Activated CD4-positive, alpha-beta T cell treated with anti-CD3 and anti-CD28 coated beads, Interleukin-2, amount 50 U/mL, for 16 hours (primary cell): ENCODE results near the gene CRKL.

ENCODE experiments used
- DNase-seq: peaks from one replicate; pipeline ENCODE4 v3.0.0-alpha.2; 2020

The CRKL gene

GRCh38 chr22:20985720-20986119 is 68.5 kb downstream of the CRKL start:
- DNase-seq: no peak

DNA sequence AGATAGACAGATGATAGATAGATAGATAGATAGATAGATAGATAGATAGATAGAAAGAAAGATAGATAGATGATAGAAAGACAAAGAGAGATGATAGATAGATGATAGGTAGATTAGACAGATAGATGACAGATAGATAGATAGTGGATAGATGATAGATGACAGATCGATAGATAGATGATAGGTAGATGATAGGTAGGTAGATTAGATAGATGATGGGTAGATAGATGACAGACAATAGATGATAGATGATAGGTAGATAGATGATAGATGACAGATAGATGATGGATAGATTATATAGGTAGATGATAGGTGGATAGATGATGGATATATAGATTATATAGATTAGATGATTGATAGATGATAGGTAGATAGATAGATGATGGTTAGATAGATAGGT is 69.2 kb downstream of the CRKL start:
- DNase-seq: no peak

GRCh38 chr22:20987375-20987774 is 70.2 kb downstream of the CRKL start:
- no peak for DNase-seq

GRCh38 chr22:20988573-20989322 is 71.5 kb downstream of the CRKL start:
- no peak for DNase-seq

DNA sequence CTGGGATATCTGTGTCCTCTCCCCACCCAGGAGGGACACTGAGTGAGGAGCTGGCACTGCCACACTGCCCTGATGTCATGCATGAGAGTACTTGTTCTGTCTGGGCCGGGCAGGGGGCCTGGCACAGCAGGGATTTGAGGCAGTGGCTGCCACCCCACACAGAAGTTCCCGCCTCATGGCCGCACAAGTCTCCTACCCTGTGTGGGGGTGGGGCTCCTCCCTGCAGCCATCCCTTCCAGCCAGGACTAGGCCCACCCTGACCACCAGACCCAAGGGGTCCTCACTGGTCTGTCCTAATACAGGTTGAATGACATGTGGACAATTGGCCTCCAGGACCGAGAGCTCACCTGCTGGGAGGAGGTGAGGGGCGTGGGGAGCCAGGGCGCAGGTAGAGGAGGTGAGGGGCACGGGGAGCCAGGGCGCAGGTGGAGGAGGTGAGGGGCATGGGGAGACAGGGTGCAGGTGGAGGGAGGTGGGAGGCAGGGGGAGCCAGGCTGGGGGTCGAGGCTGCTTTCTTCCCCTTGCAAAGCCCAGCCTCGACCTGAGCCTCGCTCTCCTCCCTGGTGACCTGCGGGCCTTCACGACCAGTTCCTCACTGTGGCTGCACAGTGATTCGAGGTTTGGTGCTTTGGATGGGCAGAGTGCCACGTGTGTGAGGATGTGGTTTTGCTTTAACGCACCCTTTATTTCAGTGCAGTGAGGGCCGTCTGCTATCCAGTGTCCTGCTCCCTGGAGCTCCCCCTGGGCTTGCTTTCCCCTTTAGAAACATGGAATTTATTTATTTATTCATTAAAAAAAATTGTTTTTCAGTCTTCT is 72.3 kb downstream of the CRKL start:
- no peak for DNase-seq

DNA sequence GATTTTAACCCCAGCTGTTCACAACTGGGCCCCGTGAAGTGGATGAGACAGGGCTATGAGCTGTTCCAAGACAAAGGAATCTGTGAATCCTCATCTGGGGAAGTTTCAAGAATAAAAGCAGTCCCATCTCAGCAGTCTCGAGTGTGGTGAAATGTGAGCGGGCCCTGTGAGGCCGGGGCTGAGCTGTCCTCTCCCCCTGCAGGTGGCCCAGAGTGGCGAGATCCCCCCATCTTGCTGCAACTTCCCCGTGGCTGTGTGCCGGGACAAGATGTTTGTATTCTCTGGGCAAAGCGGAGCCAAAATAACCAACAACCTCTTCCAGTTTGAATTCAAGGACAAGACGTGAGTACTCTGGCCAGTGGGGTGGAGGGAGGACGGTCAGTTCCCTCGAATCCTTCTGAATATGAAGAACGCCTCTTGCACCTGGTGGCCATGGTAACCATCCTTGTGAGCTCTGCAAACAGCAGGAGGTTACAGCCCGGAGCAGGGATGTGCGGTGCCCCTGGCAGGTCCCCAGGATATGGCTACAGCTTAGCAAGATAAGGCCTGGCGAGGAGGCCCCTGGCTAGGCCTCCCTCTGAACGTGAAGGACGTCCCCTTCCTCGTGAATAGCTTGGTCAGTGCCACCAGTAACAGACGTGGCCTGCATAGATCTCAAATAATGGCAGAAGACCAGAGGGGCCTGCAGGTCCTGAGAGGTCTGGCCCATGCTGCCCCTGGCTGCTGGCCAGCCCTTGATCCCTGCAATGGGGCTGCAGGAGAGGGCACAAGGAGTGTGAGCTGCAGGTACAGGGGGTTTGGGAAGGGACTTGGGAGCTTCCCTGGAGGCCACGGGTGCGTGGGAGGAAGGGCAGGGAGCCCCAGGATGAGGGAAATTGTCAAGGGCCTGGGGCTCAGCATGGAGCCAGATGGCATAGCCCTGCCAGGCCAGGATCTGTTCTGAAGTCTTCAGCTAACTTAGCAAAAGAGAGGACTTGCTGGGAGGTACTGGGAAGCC is 73.3 kb downstream of the CRKL start:
- DNase-seq: no peak

DNA sequence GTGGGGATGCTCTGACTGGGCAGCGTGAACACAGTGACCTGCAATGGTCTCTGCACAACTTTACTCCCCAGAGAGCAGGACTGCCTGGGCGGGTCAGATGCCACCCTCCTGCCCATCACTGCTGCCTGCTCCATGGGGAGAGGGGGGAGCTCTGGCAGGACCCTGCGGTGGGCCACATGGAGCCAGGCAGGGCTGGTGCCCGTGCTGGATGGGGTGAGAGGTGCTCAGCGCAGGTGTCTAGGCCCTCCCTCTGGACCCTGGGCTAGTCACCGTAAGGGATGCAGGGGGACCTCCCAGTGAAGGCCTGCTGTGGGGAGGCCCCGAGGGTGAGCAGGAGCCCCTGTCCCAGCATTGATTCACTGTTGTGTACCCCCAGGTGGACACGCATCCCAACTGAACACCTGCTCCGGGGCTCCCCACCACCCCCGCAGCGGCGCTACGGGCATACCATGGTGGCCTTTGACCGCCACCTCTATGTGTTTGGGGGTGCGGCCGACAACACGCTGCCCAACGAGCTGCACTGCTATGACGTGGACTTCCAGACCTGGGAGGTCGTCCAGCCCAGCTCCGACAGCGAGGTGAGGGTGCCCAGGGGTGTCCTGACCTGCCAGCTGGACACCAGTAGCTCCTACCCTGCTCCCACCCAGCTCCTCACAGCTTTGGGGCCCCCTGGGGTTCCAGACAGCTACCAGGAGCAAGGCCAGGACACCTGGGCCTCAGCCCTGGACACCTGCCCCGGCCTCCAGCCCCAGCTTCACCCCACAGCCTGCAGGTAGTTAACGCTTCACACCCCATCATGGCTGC is 74.2 kb downstream of the CRKL start:
- DNase-seq: no peak

- no peak for DNase-seq
Observed at GRCh38 chr22:20992056-20992442, 74.8 kb downstream of the CRKL start.

DNA sequence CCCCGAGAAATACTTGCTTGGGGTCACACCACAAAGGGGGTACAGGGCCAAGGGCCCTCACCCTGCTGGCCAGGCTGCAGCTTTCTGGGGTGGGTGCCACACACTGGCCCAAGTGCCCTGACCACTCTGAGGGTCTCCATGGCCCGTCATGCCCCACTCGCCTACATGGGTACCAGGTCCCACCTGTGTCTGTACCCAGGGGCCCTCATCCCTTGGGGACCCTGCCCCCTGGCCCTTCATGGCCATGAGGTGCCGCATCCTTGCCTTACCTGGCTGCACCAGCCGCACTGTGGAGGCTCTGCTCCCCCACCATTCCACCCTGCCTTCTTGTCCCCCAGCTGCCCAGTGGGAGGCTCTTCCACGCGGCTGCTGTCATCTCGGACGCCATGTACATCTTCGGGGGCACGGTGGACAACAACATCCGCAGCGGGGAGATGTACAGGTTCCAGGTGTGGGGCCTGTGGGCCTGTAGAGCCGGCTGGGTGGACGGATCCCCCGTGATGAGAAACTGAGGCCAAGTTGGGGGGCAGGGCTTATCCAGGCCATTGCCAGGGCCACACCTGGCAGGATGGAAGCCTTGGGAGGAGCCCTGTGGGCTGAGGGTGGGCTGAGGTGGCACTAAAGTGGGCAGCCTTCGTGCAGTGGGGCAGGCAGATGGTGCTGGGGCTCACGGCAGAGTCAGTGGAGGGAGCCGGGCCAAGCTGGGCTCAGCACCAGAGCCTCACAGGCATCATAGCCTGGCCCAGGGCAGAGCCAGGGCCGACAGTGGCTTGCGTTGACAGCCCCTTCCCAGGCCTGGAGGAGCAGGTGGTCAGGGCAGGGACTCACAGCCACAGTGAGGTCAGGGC is 75.5 kb downstream of the CRKL start:
- DNase-seq: no peak

DNA sequence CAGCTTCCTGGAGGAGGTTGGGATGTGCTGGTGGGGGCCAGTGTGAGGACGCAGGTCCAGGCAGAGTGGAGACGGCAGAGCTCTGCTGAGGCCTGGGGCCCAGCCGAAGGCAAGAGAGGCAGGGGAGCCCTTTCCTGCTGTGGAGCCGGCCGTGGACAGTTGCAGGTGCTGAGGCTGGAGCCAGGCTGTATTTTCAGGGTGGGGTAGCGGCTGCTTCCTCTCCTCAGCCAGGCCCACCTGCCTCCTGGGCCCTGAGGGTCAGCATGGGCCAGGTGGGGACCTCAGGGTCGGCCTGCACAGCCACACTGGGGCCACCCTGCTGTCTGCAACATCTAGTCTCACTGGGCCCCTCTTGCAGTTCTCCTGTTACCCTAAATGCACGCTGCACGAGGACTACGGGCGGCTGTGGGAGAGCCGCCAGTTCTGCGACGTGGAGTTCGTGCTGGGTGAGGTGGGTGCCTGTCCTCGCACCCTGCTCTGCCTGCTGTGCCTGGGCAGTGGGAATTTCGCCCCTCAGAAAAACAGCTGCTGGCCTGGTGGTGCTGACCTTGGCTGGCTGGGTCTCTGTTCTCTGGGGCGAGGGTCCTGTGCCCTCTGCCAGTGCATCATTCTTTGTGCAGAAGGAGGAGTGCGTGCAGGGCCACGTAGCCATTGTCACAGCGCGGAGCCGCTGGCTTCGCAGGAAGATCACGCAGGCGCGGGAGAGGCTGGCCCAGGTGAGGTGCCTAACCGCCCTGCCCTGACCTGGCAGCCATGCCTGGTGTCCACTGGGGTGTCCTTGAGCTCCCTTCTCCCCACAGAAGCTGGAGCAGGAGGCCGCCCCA is 76.3 kb downstream of the CRKL start:
- DNase-seq: no peak

- DNase-seq: no peak
Observed at GRCh38 chr22:20994128-20994901, 77.1 kb downstream of the CRKL start.

- no peak for DNase-seq
Observed at GRCh38 chr22:20994902-20995241, 77.7 kb downstream of the CRKL start.

DNA sequence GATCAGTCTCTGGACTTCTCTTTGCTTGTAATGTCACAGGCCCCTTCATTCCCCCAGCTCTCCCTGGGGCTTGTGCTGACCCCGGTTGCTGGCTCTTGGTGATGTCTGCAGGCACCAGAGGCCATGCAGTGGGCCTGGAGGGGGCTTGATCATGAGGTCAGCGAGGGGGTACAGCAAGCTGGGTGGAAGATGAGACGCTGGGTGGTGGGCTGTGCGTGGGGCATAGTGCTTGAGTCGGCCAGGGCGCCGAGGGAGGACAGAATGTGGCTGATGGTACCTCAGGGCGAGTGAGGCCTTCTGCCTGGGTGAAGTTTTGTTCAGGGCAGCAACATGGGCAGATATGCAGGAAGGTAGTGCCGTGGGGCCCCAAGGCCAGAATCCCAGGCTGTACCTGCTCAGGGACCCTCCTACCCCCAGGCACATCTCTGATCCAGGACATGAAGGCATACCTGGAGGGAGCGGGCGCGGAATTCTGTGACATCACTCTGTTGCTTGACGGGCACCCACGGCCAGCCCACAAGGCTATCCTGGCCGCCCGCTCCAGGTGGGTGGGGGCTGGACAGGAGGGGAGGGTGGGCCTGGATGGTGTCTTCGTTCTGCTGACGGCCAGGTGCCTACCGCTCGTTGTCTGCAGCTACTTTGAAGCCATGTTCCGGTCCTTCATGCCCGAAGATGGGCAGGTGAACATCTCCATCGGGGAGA is 78.3 kb downstream of the CRKL start:
- no peak for DNase-seq

DNA sequence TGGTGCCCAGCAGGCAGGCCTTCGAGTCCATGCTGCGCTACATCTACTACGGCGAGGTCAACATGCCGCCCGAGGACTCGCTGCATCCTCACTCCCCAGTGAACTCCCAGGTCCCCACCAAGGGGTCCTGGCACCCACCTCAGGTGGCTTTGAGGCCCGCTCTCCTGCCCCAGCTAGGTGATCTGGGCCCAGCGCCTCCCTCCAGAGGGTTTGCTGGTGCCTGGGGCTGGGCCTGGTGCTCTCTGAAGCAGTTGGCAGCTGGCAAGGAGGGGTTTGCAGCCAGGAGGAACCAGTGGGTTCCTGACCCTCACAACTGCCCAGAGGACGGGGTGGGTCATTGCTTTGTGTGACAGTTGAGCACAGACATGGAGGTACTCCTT is 78.8 kb downstream of the CRKL start:
- no peak for DNase-seq

DNA sequence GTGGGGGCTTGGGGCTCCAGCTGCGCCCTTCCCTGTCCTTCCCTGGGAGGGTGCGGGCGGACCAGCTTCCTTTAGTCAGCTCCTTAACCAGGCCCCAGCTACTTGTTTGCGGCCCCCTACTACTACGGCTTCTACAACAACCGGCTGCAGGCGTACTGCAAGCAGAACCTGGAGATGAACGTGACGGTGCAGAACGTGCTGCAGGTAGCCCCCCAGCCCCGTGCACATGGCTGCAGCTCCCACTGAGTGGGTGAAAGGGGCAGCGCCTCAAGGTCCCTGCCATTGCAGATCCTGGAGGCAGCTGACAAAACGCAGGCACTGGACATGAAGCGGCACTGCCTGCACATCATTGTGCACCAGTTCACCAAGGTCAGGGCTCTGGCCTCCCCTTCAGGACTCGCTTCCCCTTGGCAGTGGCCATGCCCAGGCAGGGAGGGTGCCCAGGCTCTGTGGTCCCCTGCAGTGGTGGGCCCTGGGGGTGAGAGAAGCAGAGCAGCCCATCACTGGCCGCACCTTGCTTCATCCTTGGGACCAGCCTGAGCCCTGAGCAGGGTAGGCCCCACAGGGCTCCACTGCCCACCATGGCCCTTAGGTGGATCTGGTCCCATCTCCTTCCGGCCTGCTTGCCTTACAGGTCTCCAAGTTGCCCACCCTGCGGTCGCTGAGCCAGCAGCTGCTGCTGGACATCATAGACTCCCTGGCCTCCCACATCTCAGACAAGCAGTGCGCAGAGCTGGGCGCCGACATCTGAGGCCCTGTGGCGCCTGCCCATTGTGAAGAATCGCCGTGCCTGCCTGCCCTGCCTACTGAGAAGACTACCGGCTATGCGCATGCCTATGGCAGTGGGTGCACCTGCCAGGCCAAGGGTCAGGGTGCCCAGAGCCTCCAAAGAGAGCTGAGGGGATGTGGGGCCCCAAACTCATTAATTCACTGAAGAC is 79.7 kb downstream of the CRKL start:
- no peak for DNase-seq

DNA sequence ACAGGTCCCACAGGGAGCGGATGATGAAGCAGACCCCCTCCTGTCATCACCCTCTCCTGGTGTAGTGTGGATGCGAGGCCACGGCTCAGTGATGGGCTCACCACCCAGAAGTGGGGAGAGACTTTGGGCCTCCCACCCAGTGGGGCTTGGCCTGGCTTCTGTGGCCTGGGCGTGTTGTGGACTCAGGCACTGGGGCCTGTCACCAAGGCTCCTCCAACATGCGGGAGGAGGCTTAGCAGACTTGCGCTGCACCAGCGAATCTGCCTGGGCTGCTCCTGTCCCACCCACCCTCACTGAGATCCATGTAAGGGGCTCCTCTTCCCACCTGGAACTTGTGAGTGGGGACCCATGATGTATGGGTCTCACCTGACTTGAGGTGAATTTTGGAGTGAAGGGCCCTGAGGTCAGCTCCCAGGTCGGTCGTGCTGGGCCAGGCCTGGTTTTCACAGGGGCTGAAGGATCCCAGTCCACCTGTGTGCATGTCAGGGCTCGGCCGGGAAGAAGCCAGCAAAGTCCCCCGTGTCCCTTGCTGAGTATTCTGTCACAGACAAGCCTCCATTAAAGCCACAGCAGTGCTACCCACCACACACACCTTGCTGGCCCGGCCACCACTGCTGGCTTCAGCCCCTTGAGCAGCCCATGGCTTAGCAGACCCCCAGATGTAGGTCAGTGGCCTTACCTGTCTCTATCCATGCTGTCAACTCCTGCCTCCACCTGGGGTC is 80.5 kb downstream of the CRKL start:
- no peak for DNase-seq
